Measurements from ENCODE around the gene BARX2.
"Not testable (repeated sequence)": the region's sequence is repeated elsewhere in the genome, so short reads cannot be mapped to it uniquely, and the experiment has no call there.

- TF ChIP-seq CTCF (conservative IDR thresholded peaks at IDR 0.05; ENCODE audit: low read depth, low read length); EZH2phosphoT487 (IDR thresholded peaks at IDR 0.05; ENCODE audit: borderline replicate concordance, low read length); EZH2 (IDR thresholded peaks at IDR 0.05; ENCODE audit: low read length, unreplicated experiment): not testable (repeated sequence)
Measured at GRCh38 chr11:129327708-129328107, 47.9 kb upstream of the BARX2 start.

Measured in PC-3 (cell line).